HUES6 (cell line): ENCODE results near the gene CEP85.

Experiments used
- H3K27ac ChIP-seq: 2 replicates; pipeline ENCODE4 v1.7.0; 2013; ENCODE audit warnings: low read depth, mild to moderate bottlenecking, low read length, inconsistent platforms
- H3K27me3 ChIP-seq: 2 replicates; pipeline ENCODE4 v1.6.1; 2013; ENCODE audit warnings: low read length; ENCODE audit not compliant: control insufficient read depth, insufficient read depth
- H3K36me3 ChIP-seq: 2 replicates; pipeline ENCODE4 v1.6.1; 2013; ENCODE audit warnings: low read length; ENCODE audit not compliant: control insufficient read depth, insufficient read depth
- H3K4me1 ChIP-seq: 2 replicates; pipeline ENCODE4 v1.6.1; 2013; ENCODE audit warnings: low read length; ENCODE audit not compliant: control insufficient read depth, insufficient read depth
- H3K4me3 ChIP-seq: 2 replicates; pipeline ENCODE4 v1.5.1; 2013; ENCODE audit warnings: low read depth, low read length
- H3K9ac ChIP-seq: one replicate; pipeline ENCODE4 v1.6.1; 2013; ENCODE audit warnings: mild to moderate bottlenecking, low read length
- H3K9me3 ChIP-seq: 2 replicates; pipeline ENCODE4 v1.6.1; 2013; ENCODE audit warnings: low read depth, low read length; ENCODE audit not compliant: control insufficient read depth, insufficient read depth

The CEP85 gene

DNA sequence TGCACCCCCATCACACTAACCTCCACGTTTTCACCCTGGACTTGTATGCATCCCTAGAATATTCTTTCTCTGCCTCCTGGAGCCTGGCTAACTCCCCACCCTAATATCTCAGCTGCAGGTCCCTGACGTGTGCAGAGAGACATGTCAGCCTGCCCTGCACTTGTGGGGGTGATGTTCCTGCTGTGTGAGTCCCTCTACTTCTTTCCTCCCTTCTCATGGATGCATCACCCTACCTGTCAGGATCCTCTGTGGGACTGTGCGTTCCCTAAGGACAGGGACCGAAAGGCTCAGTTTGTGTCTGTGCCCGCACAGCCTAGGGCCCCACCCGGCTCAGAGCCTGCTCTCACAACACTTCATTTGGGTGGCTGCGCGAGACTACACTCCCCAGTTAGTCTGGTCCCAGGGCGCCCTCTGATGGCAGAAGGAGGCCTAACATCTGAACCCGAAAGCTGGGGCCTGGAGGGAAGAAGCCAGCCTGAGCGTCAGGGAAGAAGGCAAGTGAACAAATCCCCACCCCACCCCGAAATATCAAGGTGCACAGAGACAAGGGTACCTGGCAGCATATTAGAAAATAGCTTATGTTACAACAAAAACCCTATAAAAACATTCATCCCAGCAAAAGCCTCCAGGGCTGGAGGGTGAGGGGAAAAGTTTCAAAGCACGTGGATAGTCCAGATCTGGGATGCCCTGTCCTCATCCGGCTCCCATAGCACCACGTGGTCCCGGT, 87.5 kb downstream of the CEP85 start:
- peaks cover 19% of the 10 kb centered on the region for H3K4me1 ChIP-seq
- H3K27me3 ChIP-seq = no peaks in the 10 kb centered on the region
- peaks cover 35% of the 10 kb centered on the region for H3K36me3 ChIP-seq
- H3K4me3 ChIP-seq = no peak overlapping the region
- no peak overlapping the region for H3K27ac ChIP-seq
- no peak overlapping the region for H3K9ac ChIP-seq
- no peaks in the 10 kb centered on the region for H3K9me3 ChIP-seq

DNA sequence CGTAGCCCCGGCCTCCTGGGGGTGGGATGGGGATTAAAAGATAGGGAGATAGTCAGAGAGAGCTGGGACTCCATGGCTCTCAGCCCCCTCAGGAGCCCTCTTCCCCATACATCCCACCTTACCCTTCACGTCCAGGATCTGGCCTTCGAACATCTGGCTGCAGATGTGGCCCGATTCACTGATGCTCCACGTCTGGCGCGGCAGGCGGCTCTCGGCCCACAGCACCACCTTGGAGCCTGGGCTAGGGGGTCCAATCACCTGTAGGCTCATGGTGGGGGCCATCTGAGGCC, 88.0 kb downstream of the CEP85 start:
- no peak overlapping the region for H3K27ac ChIP-seq
- no peaks in the 10 kb centered on the region for H3K9me3 ChIP-seq
- peaks cover 19% of the 10 kb centered on the region for H3K4me1 ChIP-seq
- H3K4me3 ChIP-seq = no peak overlapping the region
- peaks cover 39% of the 10 kb centered on the region for H3K36me3 ChIP-seq
- H3K9ac ChIP-seq = no peak overlapping the region
- no peaks in the 10 kb centered on the region for H3K27me3 ChIP-seq

DNA sequence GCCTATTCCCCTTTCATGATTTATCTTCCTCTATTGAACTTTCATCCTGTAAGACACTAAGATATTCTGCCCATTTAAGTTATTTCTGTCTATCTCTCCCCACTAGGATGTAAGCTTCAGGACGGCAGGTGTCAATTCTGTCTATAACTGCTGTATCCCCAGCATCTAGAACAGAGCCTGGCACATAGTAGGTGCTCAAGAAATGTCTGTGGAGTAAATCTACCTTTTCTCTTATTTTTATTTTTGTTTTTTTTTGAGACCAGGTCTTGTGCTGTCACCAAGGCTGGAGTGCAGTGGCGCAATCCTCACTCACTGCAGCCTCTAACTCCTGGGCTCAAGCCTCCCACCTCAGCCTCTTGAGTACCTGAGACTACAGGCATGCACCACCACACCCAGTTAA, 89.4 kb downstream of the CEP85 start:
- H3K9ac ChIP-seq = no peak overlapping the region
- no peak overlapping the region for H3K27ac ChIP-seq
- H3K9me3 ChIP-seq = no peaks in the 10 kb centered on the region
- H3K4me3 ChIP-seq = no peak overlapping the region
- peaks cover 10% of the 10 kb centered on the region for H3K4me1 ChIP-seq
- peaks cover 39% of the 10 kb centered on the region for H3K36me3 ChIP-seq
- H3K27me3 ChIP-seq = no peaks in the 10 kb centered on the region

DNA sequence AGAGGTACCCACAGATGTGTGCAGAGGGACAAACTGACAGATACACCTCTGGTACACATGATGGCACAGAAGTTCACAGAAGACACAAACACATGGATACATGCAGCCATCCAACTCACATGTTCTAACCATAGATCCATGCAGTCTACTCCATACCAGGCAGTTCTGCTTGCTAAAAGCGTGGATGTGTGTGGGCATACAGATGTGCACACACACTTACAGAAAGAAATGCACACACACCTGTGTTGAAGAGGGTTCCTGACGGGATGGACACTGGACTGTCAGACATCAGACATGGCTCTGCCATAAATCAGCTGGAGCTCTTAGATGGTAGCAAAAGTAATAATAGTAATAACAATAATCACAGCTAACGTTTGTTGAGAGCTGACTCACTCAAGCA, 90.5 kb downstream of the CEP85 start:
- Histone ChIP-seq H3K9ac (no peak overlapping the region), H3K27ac (no peak overlapping the region), H3K27me3 (no peaks in the 10 kb centered on the region), H3K36me3 (peaks cover 44% of the 10 kb centered on the region), H3K9me3 (no peaks in the 10 kb centered on the region), H3K4me3 (no peak overlapping the region), H3K4me1 (peaks cover 13% of the 10 kb centered on the region)

DNA sequence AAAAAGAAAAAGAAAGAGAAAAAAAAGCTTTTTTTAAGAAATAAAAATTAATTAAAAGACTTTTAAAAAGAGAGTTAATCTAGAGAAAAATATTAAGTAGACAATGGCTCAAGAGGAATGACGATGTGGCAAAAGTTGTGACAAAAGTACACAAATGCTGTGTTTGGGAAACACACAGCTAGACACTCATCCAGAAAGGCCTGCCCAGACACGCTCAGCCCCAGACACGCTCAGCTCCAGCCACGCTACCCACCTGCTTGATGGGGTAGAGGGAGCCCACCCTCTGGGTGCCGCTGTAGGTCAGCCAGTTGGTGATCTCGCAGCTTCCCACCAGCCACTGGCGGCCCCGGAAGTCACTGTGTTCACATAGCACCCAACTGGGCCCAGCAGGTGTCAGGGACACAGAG, 94.0 kb downstream of the CEP85 start:
- Histone ChIP-seq H3K36me3 (peaks cover 41% of the 10 kb centered on the region), H3K9ac (no peak overlapping the region), H3K9me3 (no peaks in the 10 kb centered on the region), H3K4me1 (peaks cover 10% of the 10 kb centered on the region; the same call in 1 of the 2 replicates), H3K27me3 (no peaks in the 10 kb centered on the region), H3K27ac (no peak overlapping the region), H3K4me3 (no peak overlapping the region)
